NCI-H510A treated with DMSO at 0.1 percent for 48 hours (cell line): Measurements from ENCODE around the gene HPN.
"Not testable (repeated sequence)": the region's sequence is repeated elsewhere in the genome, so short reads cannot be mapped to it uniquely, and the experiment has no call there.

Source experiments
- DNase-seq: peaks from one replicate; lab custom pipeline; 2025; lab: John Stamatoyannopoulos, UW

HPN gene

DNA sequence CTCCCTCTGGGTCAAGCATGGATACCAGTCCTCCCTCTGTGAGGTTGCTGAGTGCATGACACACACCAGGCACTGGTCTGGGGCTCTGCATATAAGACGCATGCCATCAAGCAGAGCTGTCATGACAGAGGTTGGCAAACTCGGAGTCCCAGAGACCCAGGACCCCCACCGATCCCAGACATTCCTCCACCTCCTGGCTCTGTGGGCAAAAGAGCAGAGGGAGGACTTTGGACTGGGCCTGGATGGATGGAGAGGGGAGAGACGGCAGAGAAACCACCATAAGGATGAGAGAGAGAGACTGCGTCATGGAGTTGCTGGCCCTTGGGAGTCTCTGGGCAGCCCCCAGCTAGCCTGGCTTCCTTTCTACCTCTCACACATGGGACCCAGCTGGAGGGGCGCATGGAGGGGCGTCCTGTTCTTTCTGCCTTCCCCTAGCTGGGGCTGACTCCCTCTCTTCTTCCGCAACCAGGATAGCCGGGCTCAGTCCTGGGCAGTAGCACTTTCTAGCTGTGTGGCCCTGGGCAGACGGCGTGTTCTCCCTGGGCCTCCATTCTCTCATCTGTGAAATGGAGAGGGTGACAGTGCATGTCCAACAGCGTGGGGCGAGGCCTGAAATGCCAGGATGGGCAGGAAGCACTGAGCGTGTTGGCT lies 1.6 kb downstream of the HPN start:
- DNase-seq, result no peak

DNA sequence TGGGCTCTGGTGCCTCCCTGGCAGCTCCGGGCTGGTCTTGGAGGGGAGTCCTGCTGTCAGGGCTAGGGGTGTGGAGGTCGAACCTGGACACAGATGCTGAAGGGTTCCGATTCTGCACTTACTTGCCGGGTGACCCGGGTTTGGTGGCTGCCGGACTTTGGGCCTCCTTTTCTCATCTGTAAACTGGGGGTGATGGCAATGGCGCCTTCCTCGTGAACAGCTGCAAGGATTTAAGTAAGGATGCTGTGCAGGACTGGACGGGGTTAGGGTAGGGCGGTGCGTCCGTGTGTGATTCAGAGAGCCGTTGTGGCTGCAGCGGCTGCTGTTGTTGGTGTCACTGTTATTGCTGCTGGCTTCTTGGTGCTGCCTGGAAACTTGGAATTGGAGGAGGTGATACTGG lies 2.4 kb downstream of the HPN start:
- no peak for DNase-seq

- DNase-seq, result no peak
Measured at GRCh38 chr19:35044317-35045117, 3.0 kb downstream of the HPN start.

GRCh38 chr19:35045667-35046300 lies 4.3 kb downstream of the HPN start:
- no peak for DNase-seq

DNA sequence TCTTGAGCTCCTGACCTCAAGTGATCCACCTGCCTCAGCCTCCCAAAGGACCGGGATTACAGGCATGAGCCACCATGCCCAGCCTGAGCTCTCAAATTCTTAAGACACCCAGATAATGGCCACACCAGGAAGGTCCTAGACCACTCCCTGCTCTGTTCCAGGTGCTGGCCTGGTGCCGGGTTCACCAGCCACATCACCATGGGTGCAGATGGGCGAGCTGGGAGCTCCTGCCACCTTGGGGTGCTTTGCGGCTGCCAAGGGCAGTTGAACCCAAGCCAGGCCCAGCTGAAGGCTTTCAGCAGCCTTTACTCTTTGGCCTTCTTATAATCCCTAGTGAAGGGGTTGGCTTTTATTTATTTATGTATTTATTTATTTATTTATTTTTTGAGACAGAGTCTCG lies 4.9 kb downstream of the HPN start:
- DNase-seq, result no peak

DNA sequence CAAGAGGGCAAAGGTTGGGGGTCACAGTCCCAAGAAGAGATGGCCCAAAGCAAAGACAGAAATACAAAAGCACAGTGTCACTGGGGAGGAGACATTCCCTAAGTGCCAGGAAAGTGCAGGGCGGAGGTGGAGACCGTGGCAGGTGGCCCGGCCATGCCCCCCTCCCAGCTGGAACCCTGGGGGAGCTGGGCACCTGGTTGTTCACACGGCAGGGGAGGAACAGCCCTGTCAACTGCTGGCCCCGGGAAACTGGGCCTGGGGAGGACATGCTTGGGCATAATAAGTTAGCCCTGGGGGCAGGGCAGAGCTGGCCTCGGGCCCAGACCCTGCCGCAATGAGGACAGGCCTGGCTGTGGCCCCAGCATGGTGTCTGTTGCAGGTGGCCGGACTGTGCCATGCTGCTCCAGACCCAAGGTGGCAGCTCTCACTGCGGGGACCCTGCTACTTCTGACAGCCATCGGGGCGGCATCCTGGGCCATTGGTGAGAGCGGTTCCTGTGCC lies 7.4 kb downstream of the HPN start:
- DNase-seq, result no peak

- DNase-seq, result no peak
Measured at GRCh38 chr19:35049456-35049855, 7.9 kb downstream of the HPN start.

DNA sequence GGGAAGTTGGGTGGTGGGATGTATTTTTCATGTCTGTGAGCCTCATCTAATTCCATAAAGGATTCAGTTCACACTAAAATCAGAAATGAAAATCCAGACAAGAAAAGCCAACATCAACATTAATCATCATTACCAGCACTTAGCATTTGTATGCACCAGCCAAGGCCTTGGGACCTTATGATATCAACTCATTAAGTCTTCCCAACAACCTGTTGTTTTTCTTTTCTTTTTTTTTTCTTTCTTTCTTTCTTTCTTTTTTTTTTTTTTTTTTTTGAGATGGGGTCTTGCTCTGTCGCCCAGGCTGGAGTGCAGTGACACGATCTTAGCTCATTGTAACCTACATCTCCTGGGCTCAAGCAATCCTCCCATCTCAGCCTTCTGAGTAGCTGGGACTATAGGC lies 9.1 kb downstream of the HPN start:
- not testable (repeated sequence) for DNase-seq

GRCh38 chr19:35051268-35051667 lies 9.7 kb downstream of the HPN start:
- DNase-seq, result not testable (repeated sequence)

DNA sequence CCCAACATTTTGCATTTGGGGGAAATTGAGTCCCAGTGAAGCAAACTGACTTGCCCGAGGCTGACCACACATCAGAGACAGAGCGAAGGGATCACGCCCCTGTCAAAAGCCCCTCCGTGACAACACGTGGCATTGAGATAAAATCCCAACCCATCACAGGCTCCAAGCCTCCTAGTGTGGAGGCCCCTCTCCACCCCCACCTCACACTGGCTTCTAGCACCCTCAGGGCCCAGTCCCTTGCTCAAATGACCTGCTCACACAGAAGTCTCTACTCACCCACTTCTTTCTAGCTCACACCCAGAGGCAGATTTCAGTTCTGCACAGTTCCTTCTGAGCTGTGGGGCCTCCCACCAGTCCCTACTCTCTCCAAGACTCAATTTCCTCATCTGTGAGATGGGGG lies 10.3 kb downstream of the HPN start:
- DNase-seq, result no peak

DNA sequence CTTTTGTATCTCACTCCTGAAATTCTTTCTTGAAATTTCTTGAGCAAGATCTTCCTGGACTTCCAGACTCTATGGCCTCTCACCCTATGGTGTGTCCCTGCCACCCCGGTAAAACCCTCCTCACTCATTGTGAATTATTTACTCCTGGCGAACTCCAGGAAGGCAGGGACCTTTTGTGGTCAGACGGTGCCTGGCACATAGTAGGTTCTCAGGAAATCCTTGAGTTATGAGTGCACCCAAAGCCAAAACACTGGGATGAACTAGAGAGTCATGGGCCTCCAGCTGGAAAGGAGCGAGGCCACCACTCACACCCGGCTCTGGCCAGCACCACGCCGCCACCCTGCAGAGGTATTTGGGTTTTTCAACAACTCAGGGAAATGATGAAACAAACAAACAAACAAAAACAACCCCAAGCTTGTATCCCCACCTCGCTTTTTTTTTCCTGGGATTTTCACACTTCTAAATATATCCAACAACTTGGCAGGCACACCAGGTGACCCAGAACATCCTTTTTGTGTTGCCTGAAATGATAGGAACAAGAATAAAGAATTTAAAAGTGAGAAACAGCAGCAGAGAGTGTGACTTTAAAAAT lies 11.2 kb downstream of the HPN start:
- no peak for DNase-seq

- DNase-seq, result no peak
Measured at GRCh38 chr19:35053667-35054293, 12.3 kb downstream of the HPN start.

- no peak for DNase-seq
Measured at GRCh38 chr19:35054626-35055025, 13.1 kb downstream of the HPN start.

DNA sequence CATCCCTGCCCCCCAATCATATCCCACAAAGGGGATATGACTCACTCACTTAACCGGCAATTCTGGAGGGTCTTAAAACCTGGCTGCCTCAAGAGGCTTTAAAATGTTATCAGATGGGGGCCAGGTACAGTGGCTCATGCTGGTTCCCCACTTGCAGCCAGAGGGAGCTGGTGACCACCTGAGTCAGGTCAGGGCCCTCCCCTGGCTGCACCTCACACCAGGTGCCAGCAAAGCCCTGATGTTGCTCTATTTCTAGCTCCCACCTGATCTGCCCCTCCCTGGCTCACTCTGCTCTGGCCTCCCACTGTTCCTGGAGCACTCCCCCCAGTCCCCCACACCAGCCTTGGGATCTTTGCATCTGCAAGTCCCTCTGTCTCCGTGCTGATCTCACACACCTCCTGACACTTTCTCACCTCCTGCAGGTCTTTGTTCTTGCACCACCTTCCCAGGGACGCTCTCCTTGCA lies 14.2 kb downstream of the HPN start:
- no peak for DNase-seq

GRCh38 chr19:35056513-35057063 lies 15.1 kb downstream of the HPN start:
- DNase-seq, result no peak

- no peak for DNase-seq
Measured at GRCh38 chr19:35058370-35058769, 16.8 kb downstream of the HPN start.

GRCh38 chr19:35059006-35059798 lies 17.7 kb downstream of the HPN start:
- no peak for DNase-seq

DNA sequence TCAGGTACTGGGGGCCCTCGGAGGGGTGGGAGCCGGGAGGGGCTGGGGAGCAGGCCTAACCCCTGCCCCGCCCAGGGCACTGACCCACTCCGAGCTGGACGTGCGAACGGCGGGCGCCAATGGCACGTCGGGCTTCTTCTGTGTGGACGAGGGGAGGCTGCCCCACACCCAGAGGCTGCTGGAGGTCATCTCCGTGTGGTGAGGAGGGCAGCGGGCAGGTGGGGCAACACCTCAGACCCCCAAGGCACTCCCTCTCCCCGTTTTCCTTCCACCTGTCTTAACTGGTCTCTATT lies 18.2 kb downstream of the HPN start:
- no peak for DNase-seq

GRCh38 chr19:35060160-35060855 lies 18.8 kb downstream of the HPN start:
- no peak for DNase-seq

DNA sequence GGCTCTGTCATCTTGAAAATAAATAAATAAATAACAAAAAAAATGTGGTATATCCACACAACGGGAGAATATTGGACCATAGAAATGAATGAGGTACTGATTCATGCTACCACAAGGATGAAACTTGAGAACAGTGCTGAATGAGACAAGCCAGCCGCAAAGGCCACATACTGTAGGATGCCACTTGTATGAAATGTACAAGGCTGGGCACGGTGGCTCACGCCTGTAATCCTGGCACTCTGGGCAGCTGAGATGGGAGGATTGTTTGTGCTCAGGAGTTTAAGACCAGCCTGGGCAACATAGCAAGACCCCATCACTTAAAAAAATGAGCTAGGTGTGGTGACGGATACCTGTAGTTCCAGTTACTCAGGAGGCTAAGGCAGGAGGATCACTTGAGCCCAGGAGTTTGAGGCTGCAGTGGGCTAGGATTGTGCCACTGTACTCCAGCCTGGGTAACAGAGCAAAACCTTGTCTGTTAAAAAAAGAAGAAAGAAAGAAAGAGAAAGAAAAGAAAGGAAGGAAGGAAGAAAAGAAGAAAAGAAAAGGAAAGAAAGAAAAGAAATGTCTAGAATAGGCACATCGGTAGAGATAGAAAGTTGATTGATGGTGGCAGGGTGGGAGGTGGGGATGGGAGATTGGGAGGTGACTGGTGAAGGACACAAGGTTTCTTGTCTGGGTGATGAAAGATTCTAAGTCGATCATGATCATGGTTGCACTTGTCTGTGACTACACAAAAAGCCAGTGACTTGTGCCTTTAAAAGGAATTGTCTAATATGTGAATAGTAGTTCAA lies 20.3 kb downstream of the HPN start:
- DNase-seq, result no peak
